Measurements from ENCODE around the gene HGFAC. TPM values are rescaled to one million over a fixed set of nuclear protein-coding genes. Genes with fewer than 3 reads are reported as not detected.

Gene HGFAC
- total RNA-seq, 4 donors from 2014 or later: 0.54 TPM; not detected in 3

GRCh38 chr4:3416821-3417221 lies 24.9 kb upstream of the HGFAC start:
- H3K36me3 ChIP-seq: peaks cover 13 to 18% of the 10 kb centered on the region in 2 donors
- no peak overlapping the region for H3K4me3 ChIP-seq (replicated peaks in 1 of 3)
- no peak overlapping the region for H3K27ac ChIP-seq
- no peaks in the 10 kb centered on the region for H3K4me1 ChIP-seq
- H3K9me3 ChIP-seq: no peaks in the 10 kb centered on the region
- intact Hi-C loops (cut with DNase I): no loop called here
- DNase-seq: no peak
- no peak for TF ChIP-seq POLR2A (IDR thresholded peaks at IDR 0.05)
- TF ChIP-seq, protein P1, sequence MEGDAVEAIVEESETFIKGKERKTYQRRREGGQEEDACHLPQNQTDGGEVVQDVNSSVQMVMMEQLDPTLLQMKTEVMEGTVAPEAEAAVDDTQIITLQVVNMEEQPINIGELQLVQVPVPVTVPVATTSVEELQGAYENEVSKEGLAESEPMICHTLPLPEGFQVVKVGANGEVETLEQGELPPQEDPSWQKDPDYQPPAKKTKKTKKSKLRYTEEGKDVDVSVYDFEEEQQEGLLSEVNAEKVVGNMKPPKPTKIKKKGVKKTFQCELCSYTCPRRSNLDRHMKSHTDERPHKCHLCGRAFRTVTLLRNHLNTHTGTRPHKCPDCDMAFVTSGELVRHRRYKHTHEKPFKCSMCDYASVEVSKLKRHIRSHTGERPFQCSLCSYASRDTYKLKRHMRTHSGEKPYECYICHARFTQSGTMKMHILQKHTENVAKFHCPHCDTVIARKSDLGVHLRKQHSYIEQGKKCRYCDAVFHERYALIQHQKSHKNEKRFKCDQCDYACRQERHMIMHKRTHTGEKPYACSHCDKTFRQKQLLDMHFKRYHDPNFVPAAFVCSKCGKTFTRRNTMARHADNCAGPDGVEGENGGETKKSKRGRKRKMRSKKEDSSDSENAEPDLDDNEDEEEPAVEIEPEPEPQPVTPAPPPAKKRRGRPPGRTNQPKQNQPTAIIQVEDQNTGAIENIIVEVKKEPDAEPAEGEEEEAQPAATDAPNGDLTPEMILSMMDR (IDR thresholded peaks at IDR 0.05): no peak
- H3K27me3 ChIP-seq: no peaks in the 10 kb centered on the region
- WGBS, 2 donors: 95 to 98% methylated on average over 15 to 17 of the region's 17 CpGs

DNA sequence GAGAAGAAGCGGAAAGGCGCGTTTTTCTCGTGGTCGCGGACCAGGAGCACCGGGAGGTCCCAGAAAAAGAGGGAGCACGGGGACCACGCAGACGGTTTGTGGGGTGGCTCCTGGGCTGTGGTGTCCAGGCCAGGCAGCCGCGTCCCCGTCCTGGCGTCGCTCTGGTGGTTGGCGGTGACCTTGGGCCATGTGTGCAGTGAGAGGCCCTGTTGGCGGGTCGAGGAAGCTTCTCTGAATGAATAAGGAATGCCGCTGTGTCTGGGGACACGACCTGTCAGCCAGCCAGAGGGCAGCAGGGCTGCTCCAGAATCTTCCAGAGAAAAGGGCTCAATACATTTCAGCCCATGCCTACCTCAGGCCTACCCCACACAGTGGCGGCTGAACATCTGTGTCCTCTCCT lies 24.3 kb upstream of the HGFAC start:
- Histone ChIP-seq H3K36me3 (peaks cover 13 to 18% of the 10 kb centered on the region in 2 donors), H3K4me3 (replicated peaks in 1 of 3) (no peak overlapping the region), H3K4me1 (no peaks in the 10 kb centered on the region), H3K9me3 (no peaks in the 10 kb centered on the region), H3K27ac (no peak overlapping the region), H3K27me3 (no peaks in the 10 kb centered on the region)
- 93% methylated on average over 21 of the region's 21 CpGs for WGBS, 2 donors
- no peak for DNase-seq
- TF ChIP-seq, protein P1 (IDR thresholded peaks at IDR 0.05): no peak
- TF ChIP-seq POLR2A (IDR thresholded peaks at IDR 0.05): no peak
- intact Hi-C loops (cut with DNase I): no loop called here

- WGBS, 2 donors: 87 to 97% methylated on average over 20 to 22 of the region's 22 CpGs
- H3K36me3 ChIP-seq: peaks cover 13 to 18% of the 10 kb centered on the region in 2 donors
- TF ChIP-seq POLR2A (IDR thresholded peaks at IDR 0.05): no peak
- TF ChIP-seq, protein P1 (IDR thresholded peaks at IDR 0.05): no peak
These were observed 23.6 kb upstream of the HGFAC start for GRCh38 chr4:3418029-3418762.

GRCh38 chr4:3419836-3420605 lies 21.7 kb upstream of the HGFAC start:
- 87 to 95% methylated on average over 15 of the region's 15 CpGs for WGBS, 2 donors
- no peaks in the 10 kb centered on the region for H3K27me3 ChIP-seq
- TF ChIP-seq, protein P1 (IDR thresholded peaks at IDR 0.05): no peak
- no peak for TF ChIP-seq POLR2A (IDR thresholded peaks at IDR 0.05)
- intact Hi-C loops (cut with DNase I): no loop called here
- no peak for DNase-seq
- H3K4me3 ChIP-seq (replicated peaks in 1 of 3): no peak overlapping the region
- H3K4me1 ChIP-seq: no peaks in the 10 kb centered on the region
- no peak overlapping the region for H3K27ac ChIP-seq
- no peaks in the 10 kb centered on the region for H3K9me3 ChIP-seq
- H3K36me3 ChIP-seq: peaks cover 22 to 25% of the 10 kb centered on the region in 2 donors

More at GRCh38 chr4:3418029-3418762, 23.6 kb upstream of the HGFAC start:
- Histone ChIP-seq H3K27ac (no peak overlapping the region), H3K27me3 (no peaks in the 10 kb centered on the region), H3K9me3 (no peaks in the 10 kb centered on the region), H3K4me1 (no peaks in the 10 kb centered on the region), H3K4me3 (replicated peaks in 1 of 3) (no peak overlapping the region)
- intact Hi-C loops (cut with DNase I): no loop called here
- no peak for DNase-seq

GRCh38 chr4:3420606-3420955 lies 21.2 kb upstream of the HGFAC start:
- no peak overlapping the region for H3K27ac ChIP-seq
- no peaks in the 10 kb centered on the region for H3K27me3 ChIP-seq
- 86 to 89% methylated on average over 12 of the region's 12 CpGs for WGBS, 2 donors
- intact Hi-C loops (cut with DNase I): no loop called here
- H3K36me3 ChIP-seq: peaks cover 22 to 25% of the 10 kb centered on the region in 2 donors
- no peak overlapping the region for H3K4me3 ChIP-seq (replicated peaks in 1 of 3)
- no peaks in the 10 kb centered on the region for H3K4me1 ChIP-seq
- TF ChIP-seq, protein P1 (IDR thresholded peaks at IDR 0.05): no peak
- TF ChIP-seq POLR2A (IDR thresholded peaks at IDR 0.05): no peak
- DNase-seq: no peak
- no peaks in the 10 kb centered on the region for H3K9me3 ChIP-seq

All from thyroid gland (tissue), 4 donors.